Measurements from ENCODE around the gene CDH18. TPM values are rescaled to one million over a fixed set of nuclear protein-coding genes. Genes with fewer than 3 reads are reported as not detected.

The CDH18 gene
- total RNA-seq, 2 experiments from 2014 or later: not detected

- Histone ChIP-seq H3K9me3 (ENCODE audit: low read length) (no peaks in the 10 kb centered on the region), H3K79me2 (ENCODE audit: insufficient read depth, low read depth, low read length) (no peaks in the 10 kb centered on the region), H3K36me3 (ENCODE audit: insufficient read depth, low read length) (no peaks in the 10 kb centered on the region), H3K27ac (ENCODE audit: low read depth, low read length, poor library complexity, severe bottlenecking) (no peak overlapping the region), H3K9me2 (ENCODE audit: insufficient read depth, low read length) (no peaks in the 10 kb centered on the region), H3K4me1 (ENCODE audit: insufficient read depth, low read length, poor library complexity, severe bottlenecking) (no peaks in the 10 kb centered on the region), H3K4me2 (ENCODE audit: low read length) (no peak overlapping the region), H3K4me3 (ENCODE audit: low read depth, low read length, poor library complexity, severe bottlenecking) (no peak overlapping the region), H4K20me1 (ENCODE audit: insufficient read depth, low read length) (no peaks in the 10 kb centered on the region), H2AFZ (ENCODE audit: low read length) (peak overlapping the region; percentile 48; the same call in 1 of the 2 replicates)
- POLR2A ChIA-PET: interaction anchor here (0.6 to 1.6 kb wide), 7 partner anchors 9 to 117 kb away, joined by 3 to 7 read pairs (median 4); no protein-coding TSS in a partner anchor
- TF ChIP-seq CTCF (conservative IDR thresholded peaks at IDR 0.05; ENCODE audit: low read length) (no peak), EZH2phosphoT487 (IDR thresholded peaks at IDR 0.05; ENCODE audit: borderline replicate concordance, low read depth, low read length) (no peak)
- CTCF ChIA-PET (ENCODE audit: unreplicated experiment): interaction anchor here (1.0 kb wide), 1 partner anchor 49 kb away, joined by 3 read pairs; no protein-coding TSS in a partner anchor
- intact Hi-C loops (cut with micrococcal nuclease; ENCODE audit: unreplicated experiment): no loop called here
- no peak for DNase-seq (ENCODE audit: low spot score)
- BruUV-seq (replicated peaks): no TSS peak
These were observed 489.1 kb downstream of the CDH18 start for GRCh38 chr5:19498852-19499251.

- Histone ChIP-seq H3K4me2 (ENCODE audit: low read length) (no peak overlapping the region), H3K9me2 (ENCODE audit: insufficient read depth, low read length) (no peaks in the 10 kb centered on the region), H3K36me3 (ENCODE audit: insufficient read depth, low read length) (no peaks in the 10 kb centered on the region), H3K4me1 (ENCODE audit: insufficient read depth, low read length, poor library complexity, severe bottlenecking) (no peaks in the 10 kb centered on the region), H3K79me2 (ENCODE audit: insufficient read depth, low read depth, low read length) (no peaks in the 10 kb centered on the region), H2AFZ (ENCODE audit: low read length) (0 out of 2 replicates have a peak overlapping the region, but pooled peaks have one; percentile 48), H3K9me3 (ENCODE audit: low read length) (no peaks in the 10 kb centered on the region), H3K4me3 (ENCODE audit: low read depth, low read length, poor library complexity, severe bottlenecking) (no peak overlapping the region), H4K20me1 (ENCODE audit: insufficient read depth, low read length) (no peaks in the 10 kb centered on the region), H3K27ac (ENCODE audit: low read depth, low read length, poor library complexity, severe bottlenecking) (no peak overlapping the region)
- intact Hi-C loops (cut with micrococcal nuclease; ENCODE audit: unreplicated experiment): no loop called here
- TF ChIP-seq CTCF (conservative IDR thresholded peaks at IDR 0.05; ENCODE audit: low read length): no peak
- no peak for TF ChIP-seq EZH2phosphoT487 (IDR thresholded peaks at IDR 0.05; ENCODE audit: borderline replicate concordance, low read depth, low read length)
- CTCF ChIA-PET (ENCODE audit: unreplicated experiment): no interaction called here
- no peak for DNase-seq (ENCODE audit: low spot score)
- no TSS peak for BruUV-seq (replicated peaks)
- POLR2A ChIA-PET: interaction anchor here (0.5 kb wide), 2 partner anchors 34 to 238 kb away, joined by 3 read pairs; no protein-coding TSS in a partner anchor
These were observed 490.7 kb downstream of the CDH18 start for GRCh38 chr5:19497229-19497815.

- no peaks in the 10 kb centered on the region for H3K9me3 ChIP-seq (ENCODE audit: low read length)
- BruUV-seq (replicated peaks): no TSS peak
- no peak overlapping the region for H3K4me3 ChIP-seq (ENCODE audit: low read depth, low read length, poor library complexity, severe bottlenecking)
- peak overlapping the region; percentile 13; the same call in 1 of the 2 replicates for H2AFZ ChIP-seq (ENCODE audit: low read length)
- no peaks in the 10 kb centered on the region for H3K36me3 ChIP-seq (ENCODE audit: insufficient read depth, low read length)
- H3K79me2 ChIP-seq (ENCODE audit: insufficient read depth, low read depth, low read length): no peaks in the 10 kb centered on the region
- CTCF ChIA-PET (ENCODE audit: unreplicated experiment): no interaction called here
- H4K20me1 ChIP-seq (ENCODE audit: insufficient read depth, low read length): no peaks in the 10 kb centered on the region
- H3K27ac ChIP-seq (ENCODE audit: low read depth, low read length, poor library complexity, severe bottlenecking): no peak overlapping the region
- H3K4me2 ChIP-seq (ENCODE audit: low read length): no peak overlapping the region
- H3K9me2 ChIP-seq (ENCODE audit: insufficient read depth, low read length): no peaks in the 10 kb centered on the region
- H3K4me1 ChIP-seq (ENCODE audit: insufficient read depth, low read length, poor library complexity, severe bottlenecking): no peaks in the 10 kb centered on the region
- no peak for TF ChIP-seq CTCF (conservative IDR thresholded peaks at IDR 0.05; ENCODE audit: low read length)
- no peak for TF ChIP-seq EZH2phosphoT487 (IDR thresholded peaks at IDR 0.05; ENCODE audit: borderline replicate concordance, low read depth, low read length)
- intact Hi-C loops (cut with micrococcal nuclease; ENCODE audit: unreplicated experiment): no loop called here
- no peak for DNase-seq (ENCODE audit: low spot score)
- POLR2A ChIA-PET: interaction anchor here (0.6 to 2.3 kb wide), 8 partner anchors 8 to 1224 kb away, joined by 3 to 7 read pairs (median 4); no protein-coding TSS in a partner anchor
These were observed 491.9 kb downstream of the CDH18 start for GRCh38 chr5:19496056-19496455.
